ENCODE results near the gene CELF2. TPM values are rescaled to one million over a fixed set of nuclear protein-coding genes. Genes with fewer than 3 reads are reported as not detected.

Gene CELF2
- total and polyA plus RNA-seq, 9 of the 15 experiments (the other 6 are each of a cell fraction or from before 2014, with no cell fraction given), result 4.0 to 20.3 (median 11.1) TPM

DNA sequence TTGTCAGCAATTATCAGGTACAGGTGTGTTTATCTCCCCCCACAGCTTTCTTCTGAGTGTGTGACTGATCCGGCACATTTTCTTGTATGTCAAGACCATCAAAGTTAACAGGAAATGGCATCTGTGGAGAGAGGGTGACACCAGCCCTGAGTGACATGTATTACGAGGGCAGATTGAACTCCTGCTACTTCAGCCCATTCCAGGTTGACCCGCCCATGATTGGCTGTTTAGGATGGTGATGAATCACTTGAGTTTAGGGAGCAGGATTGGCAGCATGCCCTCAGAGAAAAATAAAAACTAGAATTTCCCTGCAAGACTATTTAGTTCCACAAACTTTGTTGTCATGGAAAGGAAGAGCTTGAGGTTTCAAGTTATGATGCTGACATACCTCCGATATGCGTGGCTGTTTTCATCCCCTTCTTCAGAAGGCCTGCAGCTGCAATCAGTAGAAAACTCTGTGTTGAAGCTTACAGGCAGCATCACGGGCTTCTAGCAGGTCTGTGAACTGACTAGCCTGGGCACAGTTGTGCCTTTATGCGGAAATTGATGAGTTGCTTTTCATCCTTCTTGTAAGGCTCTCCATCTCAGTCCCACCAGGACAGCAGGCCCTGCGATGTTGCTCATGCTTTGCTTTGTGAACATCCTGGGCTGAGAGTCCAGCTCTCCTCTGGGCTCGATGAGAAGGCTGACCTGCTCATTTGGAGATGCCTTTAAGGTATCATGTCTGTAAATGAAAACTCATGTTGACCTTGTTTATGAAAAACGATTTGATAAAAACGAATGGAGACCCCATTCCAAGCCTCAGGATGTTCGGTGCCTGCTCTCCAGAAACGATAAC is 8.0 kb upstream of the CELF2 start (continued):
- TF ChIP-seq, protein P1, sequence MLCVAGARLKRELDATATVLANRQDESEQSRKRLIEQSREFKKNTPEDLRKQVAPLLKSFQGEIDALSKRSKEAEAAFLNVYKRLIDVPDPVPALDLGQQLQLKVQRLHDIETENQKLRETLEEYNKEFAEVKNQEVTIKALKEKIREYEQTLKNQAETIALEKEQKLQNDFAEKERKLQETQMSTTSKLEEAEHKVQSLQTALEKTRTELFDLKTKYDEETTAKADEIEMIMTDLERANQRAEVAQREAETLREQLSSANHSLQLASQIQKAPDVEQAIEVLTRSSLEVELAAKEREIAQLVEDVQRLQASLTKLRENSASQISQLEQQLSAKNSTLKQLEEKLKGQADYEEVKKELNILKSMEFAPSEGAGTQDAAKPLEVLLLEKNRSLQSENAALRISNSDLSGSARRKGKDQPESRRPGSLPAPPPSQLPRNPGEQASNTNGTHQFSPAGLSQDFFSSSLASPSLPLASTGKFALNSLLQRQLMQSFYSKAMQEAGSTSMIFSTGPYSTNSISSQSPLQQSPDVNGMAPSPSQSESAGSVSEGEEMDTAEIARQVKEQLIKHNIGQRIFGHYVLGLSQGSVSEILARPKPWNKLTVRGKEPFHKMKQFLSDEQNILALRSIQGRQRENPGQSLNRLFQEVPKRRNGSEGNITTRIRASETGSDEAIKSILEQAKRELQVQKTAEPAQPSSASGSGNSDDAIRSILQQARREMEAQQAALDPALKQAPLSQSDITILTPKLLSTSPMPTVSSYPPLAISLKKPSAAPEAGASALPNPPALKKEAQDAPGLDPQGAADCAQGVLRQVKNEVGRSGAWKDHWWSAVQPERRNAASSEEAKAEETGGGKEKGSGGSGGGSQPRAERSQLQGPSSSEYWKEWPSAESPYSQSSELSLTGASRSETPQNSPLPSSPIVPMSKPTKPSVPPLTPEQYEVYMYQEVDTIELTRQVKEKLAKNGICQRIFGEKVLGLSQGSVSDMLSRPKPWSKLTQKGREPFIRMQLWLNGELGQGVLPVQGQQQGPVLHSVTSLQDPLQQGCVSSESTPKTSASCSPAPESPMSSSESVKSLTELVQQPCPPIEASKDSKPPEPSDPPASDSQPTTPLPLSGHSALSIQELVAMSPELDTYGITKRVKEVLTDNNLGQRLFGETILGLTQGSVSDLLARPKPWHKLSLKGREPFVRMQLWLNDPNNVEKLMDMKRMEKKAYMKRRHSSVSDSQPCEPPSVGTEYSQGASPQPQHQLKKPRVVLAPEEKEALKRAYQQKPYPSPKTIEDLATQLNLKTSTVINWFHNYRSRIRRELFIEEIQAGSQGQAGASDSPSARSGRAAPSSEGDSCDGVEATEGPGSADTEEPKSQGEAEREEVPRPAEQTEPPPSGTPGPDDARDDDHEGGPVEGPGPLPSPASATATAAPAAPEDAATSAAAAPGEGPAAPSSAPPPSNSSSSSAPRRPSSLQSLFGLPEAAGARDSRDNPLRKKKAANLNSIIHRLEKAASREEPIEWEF (CRISPR knock-in tag; IDR thresholded peaks at IDR 0.05), result no peak
- TF ChIP-seq RAD51 (IDR thresholded peaks at IDR 0.05; ENCODE audit: borderline replicate concordance, low read depth), result no peak

DNA sequence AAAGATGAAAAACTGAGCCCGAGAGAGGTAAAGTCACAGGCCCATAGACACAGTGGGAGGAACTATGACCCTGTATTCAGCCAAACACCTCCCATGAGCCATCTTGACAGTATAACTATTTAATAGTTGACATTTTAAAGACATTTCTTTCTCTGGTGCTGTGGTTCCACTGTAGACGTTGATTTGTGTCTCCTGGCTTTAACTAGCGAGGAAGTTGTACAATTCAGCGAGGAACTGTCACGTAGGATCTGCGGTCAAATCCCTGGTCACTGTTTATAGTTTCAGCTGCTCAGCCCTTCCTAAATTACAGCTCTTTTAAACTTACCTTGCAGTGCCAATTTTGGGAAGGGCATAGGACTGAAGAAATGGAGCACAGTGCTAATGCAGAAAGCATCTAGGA is 7.1 kb upstream of the CELF2 start:
- DNase-seq (ENCODE audit: extremely low read depth in 1 of 4, low spot score in 3 of 4) (no peak), FAIRE-seq (no peak), ATAC-seq (no peak)
- WGBS (ENCODE audit: insufficient coverage, low coverage, missing lambda C conversion rate), result 0% methylated on average over 6 of the region's 6 CpGs
- no peak overlapping the region for H3K4me3 ChIP-seq
- ChIA-PET CTCF (ENCODE audit: low intra/inter-chr PET ratio) (no interaction called here), POLR2A (no interaction called here)
- TF ChIP-seq TCFL5 (CRISPR knock-in tag; conservative IDR thresholded peaks at IDR 0.05), result no peak
- TF ChIP-seq, protein P2, sequence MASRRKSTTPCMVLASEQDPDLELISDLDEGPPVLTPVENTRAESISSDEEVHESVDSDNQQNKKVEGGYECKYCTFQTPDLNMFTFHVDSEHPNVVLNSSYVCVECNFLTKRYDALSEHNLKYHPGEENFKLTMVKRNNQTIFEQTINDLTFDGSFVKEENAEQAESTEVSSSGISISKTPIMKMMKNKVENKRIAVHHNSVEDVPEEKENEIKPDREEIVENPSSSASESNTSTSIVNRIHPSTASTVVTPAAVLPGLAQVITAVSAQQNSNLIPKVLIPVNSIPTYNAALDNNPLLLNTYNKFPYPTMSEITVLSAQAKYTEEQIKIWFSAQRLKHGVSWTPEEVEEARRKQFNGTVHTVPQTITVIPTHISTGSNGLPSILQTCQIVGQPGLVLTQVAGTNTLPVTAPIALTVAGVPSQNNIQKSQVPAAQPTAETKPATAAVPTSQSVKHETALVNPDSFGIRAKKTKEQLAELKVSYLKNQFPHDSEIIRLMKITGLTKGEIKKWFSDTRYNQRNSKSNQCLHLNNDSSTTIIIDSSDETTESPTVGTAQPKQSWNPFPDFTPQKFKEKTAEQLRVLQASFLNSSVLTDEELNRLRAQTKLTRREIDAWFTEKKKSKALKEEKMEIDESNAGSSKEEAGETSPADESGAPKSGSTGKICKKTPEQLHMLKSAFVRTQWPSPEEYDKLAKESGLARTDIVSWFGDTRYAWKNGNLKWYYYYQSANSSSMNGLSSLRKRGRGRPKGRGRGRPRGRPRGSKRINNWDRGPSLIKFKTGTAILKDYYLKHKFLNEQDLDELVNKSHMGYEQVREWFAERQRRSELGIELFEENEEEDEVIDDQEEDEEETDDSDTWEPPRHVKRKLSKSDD (conservative IDR thresholded peaks at IDR 0.05; ENCODE audit: low read length), result no peak
- TF ChIP-seq, protein P3, sequence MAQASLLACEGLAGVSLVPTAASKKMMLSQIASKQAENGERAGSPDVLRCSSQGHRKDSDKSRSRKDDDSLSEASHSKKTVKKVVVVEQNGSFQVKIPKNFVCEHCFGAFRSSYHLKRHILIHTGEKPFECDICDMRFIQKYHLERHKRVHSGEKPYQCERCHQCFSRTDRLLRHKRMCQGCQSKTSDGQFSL (CRISPR knock-in tag; IDR thresholded peaks at IDR 0.05), result no peak
- TF ChIP-seq, protein P3 (tag; IDR thresholded peaks at IDR 0.05), result no peak
- H3K4me2 ChIP-seq (ENCODE audit: insufficient read depth, low read length), result no peak overlapping the region
- H3K79me2 ChIP-seq (ENCODE audit: control insufficient read depth, insufficient read depth, low read length), result no peaks in the 10 kb centered on the region
- no TSS peak for BruUV-seq (replicated peaks)
- H4K20me1 ChIP-seq (replicated peaks; ENCODE audit: control insufficient read depth, insufficient read depth, low read length), result no peaks in the 10 kb centered on the region
- no peaks in the 10 kb centered on the region for H3K9me1 ChIP-seq (ENCODE audit: control insufficient read depth, insufficient read depth, low read length)
- intact Hi-C loops (cut with micrococcal nuclease) (no loop called here), in situ Hi-C loops (cut with MboI) (no loop called here)
- H3K4me1 ChIP-seq (replicated peaks in 1 of 2; ENCODE audit: control insufficient read depth in 2 of 2, insufficient read depth in 2 of 2, low read length in 2 of 2), result no peaks in the 10 kb centered on the region
- no peak overlapping the region for H3K27ac ChIP-seq (ENCODE audit: extremely low read depth, low read depth, low read length)
- H3K9ac ChIP-seq (ENCODE audit: insufficient read depth in 1 of 2, low read depth in 2 of 2, low read length in 2 of 2), result no peak overlapping the region
- H3K27me3 ChIP-seq (ENCODE audit: control insufficient read depth in 2 of 2, insufficient read depth in 2 of 2, low read length in 2 of 2), result peaks cover 16 to 24% of the 10 kb centered on the region in 2 experiments
- no peaks in the 10 kb centered on the region for H3K9me3 ChIP-seq (replicated peaks; ENCODE audit: control insufficient read depth, insufficient read depth, low read depth, low read length)
- H3K36me3 ChIP-seq (ENCODE audit: control insufficient read depth, insufficient read depth, low read length), result no peaks in the 10 kb centered on the region
- no peak overlapping the region for H2AFZ ChIP-seq (ENCODE audit: low read depth, low read length)

All from K562 (cell line).